ENCODE data around the gene PUS7.
"Not testable (repeated sequence)": the region's sequence is repeated elsewhere in the genome, so short reads cannot be mapped to it uniquely, and the experiment has no call there.

Gene PUS7

GRCh38 chr7:105450177-105450861, 71.8 kb downstream of the PUS7 start:
- no peak for DNase-seq (ENCODE audit: low read depth in 2 of 3, low spot score in 1 of 3)

- no peak for DNase-seq (ENCODE audit: low read depth in 2 of 3, low spot score in 1 of 3)
Measured at GRCh38 chr7:105448181-105448580, 73.9 kb downstream of the PUS7 start.

- no peak for DNase-seq (ENCODE audit: low read depth in 2 of 3, low spot score in 1 of 3)
Measured at GRCh38 chr7:105444342-105444987, 77.6 kb downstream of the PUS7 start.

GRCh38 chr7:105442214-105442613, 79.9 kb downstream of the PUS7 start:
- not testable (repeated sequence) for DNase-seq (ENCODE audit: low read depth in 2 of 3, low spot score in 1 of 3)

GRCh38 chr7:105439174-105439893, 82.7 kb downstream of the PUS7 start:
- peak; percentile 7 to 13 (median 8) for DNase-seq (ENCODE audit: low read depth in 2 of 3, low spot score in 1 of 3)

GRCh38 chr7:105438847-105439173, 83.3 kb downstream of the PUS7 start:
- no peak for DNase-seq (ENCODE audit: low read depth in 2 of 3, low spot score in 1 of 3)

GRCh38 chr7:105438254-105438653, 83.8 kb downstream of the PUS7 start:
- DNase-seq (ENCODE audit: low read depth in 2 of 3, low spot score in 1 of 3) = no peak

- not testable (repeated sequence) for DNase-seq (ENCODE audit: low read depth in 2 of 3, low spot score in 1 of 3)
Measured at GRCh38 chr7:105437356-105437755, 84.7 kb downstream of the PUS7 start.

- DNase-seq (ENCODE audit: low read depth in 2 of 3, low spot score in 1 of 3) = peak in 2 of 3 donors; percentile 19 to 46
Measured at GRCh38 chr7:105429746-105430612, 92.1 kb downstream of the PUS7 start.

- DNase-seq (ENCODE audit: low read depth in 2 of 3, low spot score in 1 of 3) = peak in 1 of 3 donors; percentile 28
Measured at GRCh38 chr7:105426606-105427146, 95.4 kb downstream of the PUS7 start.

GRCh38 chr7:105423987-105424386, 98.1 kb downstream of the PUS7 start:
- DNase-seq (ENCODE audit: low read depth in 2 of 3, low spot score in 1 of 3) = no peak

GRCh38 chr7:105413887-105414437, 108.1 kb downstream of the PUS7 start:
- no peak for DNase-seq (ENCODE audit: low read depth in 2 of 3, low spot score in 1 of 3)

GRCh38 chr7:105410774-105411173, 111.3 kb downstream of the PUS7 start:
- DNase-seq (ENCODE audit: low read depth in 2 of 3, low spot score in 1 of 3) = not testable (repeated sequence)

- not testable (repeated sequence) for DNase-seq (ENCODE audit: low read depth in 2 of 3, low spot score in 1 of 3)
Measured at GRCh38 chr7:105409775-105410174, 112.3 kb downstream of the PUS7 start.

GRCh38 chr7:105408791-105409410, 113.2 kb downstream of the PUS7 start:
- no peak for DNase-seq (ENCODE audit: low read depth in 2 of 3, low spot score in 1 of 3)

Measured in stimulated activated CD4-positive, alpha-beta T cell treated with anti-CD3 and anti-CD28 coated beads, Interleukin-12 subunit alpha, Interleukin-12 subunit beta, amount 100 ng/mL, for 48 hours (primary cell).